Measurements from ENCODE around the gene GATAD2B.

The GATAD2B gene

DNA sequence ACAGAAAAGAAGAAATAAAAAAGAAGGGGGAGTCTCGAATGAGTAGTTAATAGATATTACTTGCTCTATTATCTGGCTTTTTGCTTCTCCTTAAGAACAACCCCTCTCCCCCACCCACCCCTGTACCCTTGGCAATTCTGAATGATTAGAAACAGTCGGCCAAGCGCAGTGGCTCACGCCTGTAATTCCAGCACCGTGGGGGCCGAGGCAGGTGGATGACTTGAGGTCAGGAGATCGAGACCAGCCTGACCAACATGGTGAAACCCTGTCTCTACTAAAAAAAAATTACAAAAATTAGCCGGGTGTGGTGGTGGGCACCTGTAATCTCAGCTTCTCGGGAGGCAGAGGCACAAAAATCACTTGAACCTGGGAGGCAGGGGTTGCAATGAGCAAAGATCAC, 42.7 kb downstream of the GATAD2B start:
- H3K4me1 ChIP-seq (ENCODE audit: insufficient read depth, low read length, severe bottlenecking): peaks cover 28% of the 10 kb centered on the region
- no peaks in the 10 kb centered on the region for H3K9me2 ChIP-seq (ENCODE audit: low read depth, low read length)
- H3K79me2 ChIP-seq (ENCODE audit: insufficient read depth, low read length): peaks cover 67% of the 10 kb centered on the region
- no peak for TF ChIP-seq CTCF (IDR thresholded peaks at IDR 0.05; ENCODE audit: low read length)
- no peak for TF ChIP-seq EZH2 (IDR thresholded peaks at IDR 0.05; ENCODE audit: borderline replicate concordance, low read length)
- H3K27me3 ChIP-seq (ENCODE audit: insufficient read depth, low read length): no peaks in the 10 kb centered on the region
- H4K20me1 ChIP-seq (ENCODE audit: insufficient read depth, low read length): peaks cover 3% of the 10 kb centered on the region; the same call in 1 of the 2 replicates
- no peak overlapping the region for H2AFZ ChIP-seq (ENCODE audit: low read length)
- H3K9ac ChIP-seq (ENCODE audit: low read length): no peak overlapping the region
- H3K27ac ChIP-seq (ENCODE audit: low read depth, low read length, poor library complexity, severe bottlenecking): no peak overlapping the region
- no peaks in the 10 kb centered on the region for H3F3A ChIP-seq (ENCODE audit: insufficient read depth, low read length)
- H3K4me2 ChIP-seq (ENCODE audit: low read length): no peak overlapping the region
- H3K36me3 ChIP-seq (ENCODE audit: insufficient read depth, low read length): peaks cover 14% of the 10 kb centered on the region; the same call in 1 of the 2 replicates
- no peak overlapping the region for H3K4me3 ChIP-seq (ENCODE audit: low read depth, low read length, poor library complexity, severe bottlenecking)
- no peaks in the 10 kb centered on the region for H3K9me3 ChIP-seq (ENCODE audit: low read length)

DNA sequence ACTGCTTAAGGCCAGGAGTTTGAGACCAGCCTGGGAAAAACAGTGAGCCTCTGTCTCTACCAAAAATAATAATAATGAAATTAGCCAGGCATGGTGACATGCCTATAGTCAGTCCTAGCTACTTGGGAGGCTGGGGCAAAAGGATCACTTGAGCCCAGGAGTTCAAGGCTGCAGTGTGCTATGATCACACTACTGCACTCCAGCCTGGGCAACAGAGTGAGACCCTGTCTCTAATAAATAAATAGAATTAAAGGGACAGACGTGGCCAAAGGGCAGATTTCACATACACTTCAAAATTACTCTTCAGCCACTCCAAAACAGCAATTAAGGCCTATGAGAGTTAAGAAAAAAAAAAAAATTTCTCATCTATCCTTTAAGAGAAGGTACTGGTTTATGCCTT, 45.7 kb downstream of the GATAD2B start:
- H4K20me1 ChIP-seq (ENCODE audit: insufficient read depth, low read length): peaks cover 3% of the 10 kb centered on the region; the same call in 1 of the 2 replicates
- no peaks in the 10 kb centered on the region for H3K9me3 ChIP-seq (ENCODE audit: low read length)
- no peak overlapping the region for H3K27ac ChIP-seq (ENCODE audit: low read depth, low read length, poor library complexity, severe bottlenecking)
- no peaks in the 10 kb centered on the region for H3K27me3 ChIP-seq (ENCODE audit: insufficient read depth, low read length)
- no peak overlapping the region for H2AFZ ChIP-seq (ENCODE audit: low read length)
- no peak overlapping the region for H3K9ac ChIP-seq (ENCODE audit: low read length)
- no peak overlapping the region for H3K4me2 ChIP-seq (ENCODE audit: low read length)
- TF ChIP-seq EZH2 (IDR thresholded peaks at IDR 0.05; ENCODE audit: borderline replicate concordance, low read length) (no peak), CTCF (IDR thresholded peaks at IDR 0.05; ENCODE audit: low read length) (no peak)
- H3K79me2 ChIP-seq (ENCODE audit: insufficient read depth, low read length): peaks cover 65% of the 10 kb centered on the region
- peaks cover 17% of the 10 kb centered on the region for H3K4me1 ChIP-seq (ENCODE audit: insufficient read depth, low read length, severe bottlenecking)
- H3K4me3 ChIP-seq (ENCODE audit: low read depth, low read length, poor library complexity, severe bottlenecking): no peak overlapping the region
- H3K9me2 ChIP-seq (ENCODE audit: low read depth, low read length): no peaks in the 10 kb centered on the region
- no peaks in the 10 kb centered on the region; the same call in 1 of the 2 replicates for H3F3A ChIP-seq (ENCODE audit: insufficient read depth, low read length)
- peaks cover 14% of the 10 kb centered on the region; the same call in 1 of the 2 replicates for H3K36me3 ChIP-seq (ENCODE audit: insufficient read depth, low read length)

GRCh38 chr1:153872934-153873333, 49.8 kb downstream of the GATAD2B start:
- Histone ChIP-seq H3K9me2 (ENCODE audit: low read depth, low read length) (no peaks in the 10 kb centered on the region), H3F3A (ENCODE audit: insufficient read depth, low read length) (no peaks in the 10 kb centered on the region; the same call in 1 of the 2 replicates), H3K4me2 (ENCODE audit: low read length) (no peak overlapping the region), H3K36me3 (ENCODE audit: insufficient read depth, low read length) (peaks cover 28% of the 10 kb centered on the region), H2AFZ (ENCODE audit: low read length) (no peak overlapping the region), H3K79me2 (ENCODE audit: insufficient read depth, low read length) (peaks cover 54% of the 10 kb centered on the region), H3K9me3 (ENCODE audit: low read length) (no peaks in the 10 kb centered on the region), H3K4me3 (ENCODE audit: low read depth, low read length, poor library complexity, severe bottlenecking) (no peak overlapping the region), H3K27me3 (ENCODE audit: insufficient read depth, low read length) (no peaks in the 10 kb centered on the region), H4K20me1 (ENCODE audit: insufficient read depth, low read length) (no peaks in the 10 kb centered on the region), H3K9ac (ENCODE audit: low read length) (no peak overlapping the region), H3K4me1 (ENCODE audit: insufficient read depth, low read length, severe bottlenecking) (no peaks in the 10 kb centered on the region), H3K27ac (ENCODE audit: low read depth, low read length, poor library complexity, severe bottlenecking) (no peak overlapping the region)
- TF ChIP-seq EZH2 (IDR thresholded peaks at IDR 0.05; ENCODE audit: borderline replicate concordance, low read length) (no peak), CTCF (IDR thresholded peaks at IDR 0.05; ENCODE audit: low read length) (no peak)

Measured in OCI-LY1 (cell line).